ENCODE measurements around the gene SGK1. TPM values are rescaled to one million over a fixed set of nuclear protein-coding genes. Genes with fewer than 3 reads are reported as not detected.

SGK1 gene
- total RNA-seq, 1 experiment from 2014 or later = 31.0 TPM

DNA sequence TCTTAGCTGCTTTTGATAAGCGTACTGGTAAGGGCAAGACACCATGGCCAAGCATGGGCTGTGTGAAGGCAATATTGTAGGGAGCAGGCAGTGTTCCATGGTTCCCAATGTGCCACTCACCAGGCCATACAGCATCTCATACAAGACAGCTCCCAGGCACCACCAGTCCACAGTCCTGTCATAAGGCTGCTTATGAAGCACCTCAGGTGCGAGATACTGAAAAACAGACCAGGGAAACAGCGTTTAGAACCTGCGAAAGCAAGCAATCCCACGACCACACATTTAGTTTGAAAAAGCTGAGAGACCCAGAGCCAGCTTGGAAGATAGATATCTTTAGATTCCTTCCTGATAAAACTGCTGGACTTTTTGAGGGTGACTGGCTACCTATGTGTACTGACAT, 146.4 kb downstream of the SGK1 start:
- in situ Hi-C loops (cut with HindIII; ENCODE audit: low pct_unique_long_range_greater_than_20kb, low sequenced_read_pairs) = no loop called here
- DNase-seq (ENCODE audit: low read depth) = no peak

DNA sequence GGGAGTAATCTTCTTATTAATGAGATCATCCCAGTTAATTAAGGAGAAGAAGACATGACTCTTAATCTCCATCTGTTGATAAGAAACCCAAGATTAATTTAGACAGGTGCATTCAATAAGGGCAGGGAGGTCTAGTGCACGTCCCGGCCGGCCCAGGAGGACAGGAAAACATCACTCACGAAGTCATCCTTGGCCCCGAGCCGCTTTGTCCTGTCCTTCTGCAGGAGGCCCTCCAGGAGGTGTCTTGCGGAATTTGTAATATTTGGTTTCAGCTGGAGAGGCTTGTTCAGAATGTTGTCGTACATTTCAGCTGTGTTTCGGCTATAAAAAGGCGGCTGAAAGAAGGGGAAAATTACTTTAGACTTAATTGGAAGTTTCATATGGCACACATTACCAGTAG, 147.1 kb downstream of the SGK1 start:
- in situ Hi-C loops (cut with HindIII; ENCODE audit: low pct_unique_long_range_greater_than_20kb, low sequenced_read_pairs) = no loop called here
- no peak for DNase-seq (ENCODE audit: low read depth)

DNA sequence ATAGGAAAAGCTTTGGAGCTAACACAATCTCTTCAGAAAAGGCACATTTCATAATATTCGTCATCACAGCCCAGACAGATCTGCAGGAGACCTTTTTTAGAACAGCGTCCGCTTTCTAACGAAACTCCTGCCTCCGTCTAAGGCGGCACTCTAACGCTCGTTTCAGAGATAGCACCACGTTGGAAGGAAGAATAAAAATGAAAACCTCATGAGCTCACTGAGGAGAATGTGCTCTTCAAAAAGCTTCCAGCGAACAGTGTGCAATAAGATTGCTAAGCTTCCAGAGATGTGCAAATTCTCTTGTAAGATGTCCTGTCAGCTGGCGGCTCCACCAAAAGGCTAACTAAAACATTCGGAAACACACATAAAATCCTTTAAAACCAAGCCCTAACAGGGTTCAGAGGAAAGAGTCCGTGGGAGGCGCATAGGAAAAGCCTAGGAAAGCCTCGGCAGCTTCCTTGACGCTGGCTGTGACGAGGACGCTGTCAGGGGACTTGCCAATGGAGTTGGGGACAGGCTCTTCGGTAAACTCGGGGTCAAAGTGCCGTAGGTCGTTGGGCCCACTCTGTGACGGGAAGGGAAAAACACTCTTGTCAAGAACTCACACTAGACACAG, 147.9 kb downstream of the SGK1 start:
- DNase-seq (ENCODE audit: low read depth) = no peak
- in situ Hi-C loops (cut with HindIII; ENCODE audit: low pct_unique_long_range_greater_than_20kb, low sequenced_read_pairs) = no loop called here

DNA sequence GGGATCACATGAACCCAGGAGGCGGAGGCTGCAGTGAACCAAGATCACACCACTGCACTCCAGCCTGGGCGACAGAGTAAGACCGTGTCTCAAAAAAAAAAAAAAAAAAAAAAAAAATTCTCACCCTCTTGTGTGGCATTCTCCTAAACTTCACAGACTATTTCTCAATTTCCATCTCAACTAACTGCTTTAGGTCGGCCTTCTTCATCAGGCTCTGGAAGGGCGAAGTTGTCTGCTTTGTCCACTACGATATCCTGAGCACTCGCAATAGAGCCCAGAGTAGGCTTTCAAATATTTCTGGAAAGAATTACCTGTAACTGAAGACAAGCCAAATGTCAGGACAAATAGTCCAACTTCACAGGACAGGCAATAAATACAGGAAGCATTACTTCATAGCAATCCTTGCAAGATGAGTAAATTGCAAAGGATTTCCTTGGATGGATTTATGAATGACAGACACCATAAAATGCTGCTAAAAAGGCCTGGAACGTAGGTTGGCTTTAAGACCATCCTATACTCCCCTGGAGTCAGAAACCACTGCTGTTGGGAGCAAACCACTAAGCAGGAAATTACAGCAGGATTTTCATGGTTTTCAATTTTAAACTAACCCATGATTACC, 149.2 kb downstream of the SGK1 start:
- in situ Hi-C loops (cut with HindIII; ENCODE audit: low pct_unique_long_range_greater_than_20kb, low sequenced_read_pairs) = no loop called here
- no peak for DNase-seq (ENCODE audit: low read depth)

DNA sequence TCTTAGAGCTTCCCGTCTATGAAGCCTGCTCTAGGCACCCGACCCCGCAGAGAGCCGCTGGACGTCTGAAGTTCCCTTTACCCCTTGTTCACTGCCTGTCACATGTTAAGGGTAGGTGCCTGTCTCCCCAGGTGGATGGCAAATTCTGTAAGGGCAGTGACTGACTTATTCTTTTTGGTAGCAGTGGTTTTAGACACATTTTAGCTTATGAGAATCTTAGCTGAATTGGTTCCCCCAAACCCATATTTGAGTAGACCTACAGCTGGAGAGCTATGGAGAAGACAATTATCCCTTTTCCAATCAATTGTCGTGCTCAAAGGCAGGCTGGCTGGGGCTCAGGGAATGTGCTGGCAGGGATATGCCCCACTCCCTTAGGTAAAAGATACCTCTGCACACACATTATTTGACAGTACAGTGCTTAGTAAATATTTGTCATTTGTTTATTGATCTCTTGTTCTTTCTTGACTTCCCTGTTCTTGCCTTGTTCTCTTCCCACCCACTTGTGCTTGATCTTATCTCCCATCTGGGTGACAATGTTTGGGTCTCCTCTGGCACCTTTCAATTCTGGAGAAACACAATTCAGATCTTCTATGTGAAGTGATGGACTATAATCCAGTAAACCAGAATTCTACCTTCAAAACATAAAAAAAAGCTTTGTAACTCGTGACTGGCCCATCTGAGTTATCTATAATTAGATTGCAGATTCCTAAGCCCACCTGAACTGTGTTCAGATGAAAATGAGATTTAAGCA, 151.2 kb downstream of the SGK1 start:
- DNase-seq (ENCODE audit: low read depth) = no peak
- in situ Hi-C loops (cut with HindIII; ENCODE audit: low pct_unique_long_range_greater_than_20kb, low sequenced_read_pairs) = no loop called here

DNA sequence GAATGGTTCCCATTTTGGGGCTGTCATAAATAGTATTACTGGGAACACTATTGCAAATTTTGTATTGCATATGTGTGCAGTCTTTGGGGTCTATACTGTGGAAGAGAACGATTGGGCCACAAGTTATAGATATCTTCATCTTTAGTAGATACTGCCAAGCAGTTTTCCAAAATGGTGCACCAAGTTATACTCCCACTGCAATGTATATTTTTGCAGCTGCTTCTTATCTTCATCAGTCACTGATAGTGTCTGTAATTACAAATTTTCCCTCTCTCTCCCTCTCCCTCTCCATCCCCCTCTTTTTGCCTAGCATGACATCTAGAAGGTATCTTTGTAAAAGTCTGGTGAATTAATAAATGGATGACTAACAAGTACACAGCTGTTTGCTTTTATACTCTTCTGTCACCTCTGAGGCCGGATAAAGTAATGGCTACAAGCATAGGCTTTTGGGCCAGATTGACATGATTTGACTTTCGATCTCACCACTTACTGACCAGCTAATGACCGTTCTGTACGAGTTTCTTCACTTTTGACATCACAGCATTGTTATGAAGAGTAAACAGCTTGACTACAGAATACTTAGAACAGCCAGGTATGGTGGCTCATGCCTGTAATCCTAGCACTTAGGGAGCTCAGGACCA, 152.2 kb downstream of the SGK1 start:
- in situ Hi-C loops (cut with HindIII; ENCODE audit: low pct_unique_long_range_greater_than_20kb, low sequenced_read_pairs) = no loop called here
- no peak for DNase-seq (ENCODE audit: low read depth)

DNA sequence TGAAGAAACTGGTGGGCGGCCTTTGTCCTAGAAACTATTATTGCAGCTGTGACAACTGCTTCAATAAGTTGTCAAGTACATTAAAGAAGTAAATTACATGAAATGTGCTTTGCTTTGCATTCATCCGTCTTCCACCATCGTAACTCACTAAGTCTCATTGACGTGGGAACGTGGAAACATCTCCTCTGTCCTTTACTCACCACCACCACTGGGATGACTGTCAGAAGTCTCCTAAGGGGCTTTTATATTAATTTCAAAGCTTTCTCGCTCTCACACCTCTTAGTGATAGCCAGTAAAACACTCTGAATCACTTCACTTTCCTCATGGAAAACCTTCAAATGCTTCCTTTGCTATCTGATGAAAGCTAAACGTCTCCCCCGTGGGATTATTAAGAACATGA, 153.6 kb downstream of the SGK1 start:
- in situ Hi-C loops (cut with HindIII; ENCODE audit: low pct_unique_long_range_greater_than_20kb, low sequenced_read_pairs) = no loop called here
- DNase-seq (ENCODE audit: low read depth) = no peak

DNA sequence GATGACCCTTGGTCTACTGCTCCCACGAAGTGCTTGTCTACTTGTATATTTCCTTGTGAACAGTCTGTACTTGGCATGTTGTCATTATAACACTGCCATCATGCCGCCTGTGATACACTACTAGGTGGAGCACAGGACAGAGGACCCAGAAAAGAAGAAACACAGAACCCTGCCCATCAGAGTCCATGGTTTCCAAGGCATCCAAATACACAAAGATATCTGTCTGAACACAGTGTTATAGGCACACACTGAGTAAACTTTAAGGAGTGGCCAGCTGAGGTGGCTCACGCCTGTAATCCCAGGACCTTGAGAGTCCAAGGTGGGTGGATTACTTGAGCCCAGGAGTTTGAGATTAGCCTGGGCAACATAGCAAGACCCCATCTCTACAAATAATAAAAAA, 155.0 kb downstream of the SGK1 start:
- no peak for DNase-seq (ENCODE audit: low read depth)
- in situ Hi-C loops (cut with HindIII; ENCODE audit: low pct_unique_long_range_greater_than_20kb, low sequenced_read_pairs) = no loop called here

DNA sequence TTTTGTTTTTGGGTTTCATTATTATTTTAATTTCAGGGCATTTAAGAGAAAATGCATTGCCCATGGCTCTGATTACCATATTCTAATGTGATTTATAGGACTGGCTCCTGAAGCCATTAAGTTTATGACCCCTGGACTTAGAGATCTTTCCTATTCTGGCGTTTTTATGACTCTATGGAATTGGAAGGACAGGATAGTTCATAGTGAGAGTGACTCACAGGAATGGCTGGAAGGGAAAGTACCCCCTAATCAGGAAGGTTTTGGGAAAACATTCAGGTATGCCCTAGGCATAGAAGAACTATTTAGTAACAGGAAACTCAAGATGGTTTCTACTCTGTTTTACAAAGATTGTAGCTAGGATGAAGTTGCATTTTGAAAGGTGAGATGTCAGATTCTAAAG, 156.9 kb downstream of the SGK1 start:
- DNase-seq (ENCODE audit: low read depth) = peak; percentile 35
- in situ Hi-C loops (cut with HindIII; ENCODE audit: low pct_unique_long_range_greater_than_20kb, low sequenced_read_pairs) = no loop called here

DNA sequence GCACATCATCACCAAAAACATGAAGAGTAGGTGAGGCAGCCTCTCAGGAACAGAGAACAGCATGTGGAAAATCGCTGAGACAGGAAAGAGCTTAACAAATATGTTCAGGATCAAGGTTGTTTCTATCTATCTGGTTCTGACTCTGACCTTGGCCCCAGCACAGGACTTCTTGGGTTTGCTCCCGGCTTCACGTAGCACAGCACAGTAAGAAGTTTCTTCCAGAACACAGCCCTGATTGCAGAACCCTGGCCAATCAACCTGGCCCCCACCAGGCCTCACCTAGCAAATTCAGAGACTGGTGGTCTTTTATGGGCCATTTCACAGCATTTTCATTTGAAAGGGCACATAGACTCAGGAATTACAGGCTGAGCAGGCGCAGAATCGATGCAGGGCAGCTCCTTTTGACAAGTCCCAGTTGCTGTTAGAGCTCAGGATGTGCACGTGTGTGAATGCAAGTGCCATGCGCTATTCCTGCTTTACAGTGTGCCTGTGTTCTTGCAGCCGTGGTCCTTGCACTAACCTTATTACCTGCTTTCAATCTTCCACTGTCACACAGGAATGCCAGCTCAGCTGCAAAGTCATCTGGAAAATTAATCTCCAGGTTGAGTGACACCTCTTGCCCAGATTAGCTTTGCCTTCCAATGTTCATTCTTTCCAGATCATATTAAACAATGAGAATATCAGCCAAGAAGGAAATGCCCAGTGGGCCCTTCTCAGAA, 165.0 kb downstream of the SGK1 start:
- DNase-seq (ENCODE audit: low read depth) = no peak
- in situ Hi-C loops (cut with HindIII; ENCODE audit: low pct_unique_long_range_greater_than_20kb, low sequenced_read_pairs) = no loop called here

DNA sequence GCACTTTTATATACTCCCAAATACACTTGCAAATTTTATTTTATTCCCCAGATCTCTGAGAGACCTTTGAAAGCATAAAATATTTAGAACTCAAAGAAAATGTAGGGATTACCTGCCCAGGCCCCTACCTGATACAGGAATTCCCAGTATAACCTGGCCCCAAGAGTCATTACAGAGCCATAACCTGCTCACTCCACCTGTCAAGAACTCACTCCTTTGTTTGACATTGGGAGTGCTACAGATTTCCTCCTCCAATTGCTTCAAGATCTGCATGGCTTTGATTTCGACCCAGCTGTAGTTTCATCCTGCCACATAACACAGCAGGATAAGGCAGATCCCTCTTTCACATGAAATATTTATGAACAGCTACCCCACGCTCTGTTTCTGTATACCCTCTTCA, 169.3 kb downstream of the SGK1 start:
- in situ Hi-C loops (cut with HindIII; ENCODE audit: low pct_unique_long_range_greater_than_20kb, low sequenced_read_pairs) = no loop called here
- DNase-seq (ENCODE audit: low read depth) = no peak

DNA sequence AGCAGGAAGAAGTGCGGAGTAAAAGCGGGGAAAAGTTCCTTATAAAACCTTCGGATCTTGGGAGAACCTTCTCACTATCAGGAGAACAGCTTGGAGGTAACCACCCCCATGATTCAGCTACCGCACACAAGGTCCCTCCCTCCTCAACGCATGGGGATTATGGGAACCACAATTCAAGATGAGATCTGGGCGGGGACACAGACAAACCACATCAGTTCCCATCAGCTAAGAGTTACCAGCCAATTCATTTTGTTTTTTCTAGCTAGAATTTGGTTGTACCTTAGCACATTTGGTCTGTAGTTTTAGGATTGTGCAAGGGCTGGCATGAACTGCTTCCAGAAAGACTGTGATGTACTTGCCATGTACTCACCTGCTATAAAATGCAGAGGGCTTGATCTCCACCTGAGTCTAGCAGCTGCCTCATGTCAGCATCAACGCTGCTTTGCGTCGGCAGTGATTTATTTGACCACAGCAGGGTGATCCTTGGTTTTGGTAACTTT, 170.8 kb downstream of the SGK1 start:
- in situ Hi-C loops (cut with HindIII; ENCODE audit: low pct_unique_long_range_greater_than_20kb, low sequenced_read_pairs) = no loop called here
- DNase-seq (ENCODE audit: low read depth) = no peak

DNA sequence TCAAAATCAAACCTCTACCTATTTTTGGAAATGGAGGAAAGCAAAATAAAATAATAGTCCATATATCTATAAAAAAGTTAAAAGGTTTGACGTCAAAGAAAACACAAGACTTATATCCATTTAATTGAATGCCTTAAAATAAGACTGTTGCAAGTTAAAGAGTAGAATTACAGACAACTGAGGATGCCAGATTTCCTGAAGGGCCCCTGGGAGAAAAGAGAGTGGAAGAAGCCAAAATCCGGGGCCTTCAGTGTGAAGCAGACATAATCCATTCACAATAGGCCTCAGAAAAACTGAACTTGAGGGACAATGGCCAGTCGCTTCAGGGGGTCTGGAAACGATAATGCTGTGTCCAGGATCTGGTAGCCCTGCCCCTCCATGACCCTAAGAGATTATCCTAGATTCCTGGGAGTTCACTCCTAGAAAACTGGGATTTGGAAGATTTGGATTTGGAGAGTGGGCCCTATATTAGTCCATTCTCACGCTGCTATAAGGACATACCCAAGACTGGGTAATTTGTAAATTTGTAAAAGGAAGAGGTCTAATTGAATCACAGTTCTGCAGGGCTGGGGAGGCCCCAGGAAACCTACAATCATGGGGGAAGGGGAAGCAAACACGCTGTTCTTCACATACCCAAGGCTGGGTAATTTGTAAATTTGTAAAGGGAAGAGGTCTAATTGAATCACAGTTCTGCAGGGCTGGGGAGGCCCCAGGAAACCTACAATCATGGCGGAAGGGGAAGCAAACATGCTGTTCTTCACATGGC, 171.5 kb downstream of the SGK1 start:
- in situ Hi-C loops (cut with HindIII; ENCODE audit: low pct_unique_long_range_greater_than_20kb, low sequenced_read_pairs) = no loop called here
- no peak for DNase-seq (ENCODE audit: low read depth)

DNA sequence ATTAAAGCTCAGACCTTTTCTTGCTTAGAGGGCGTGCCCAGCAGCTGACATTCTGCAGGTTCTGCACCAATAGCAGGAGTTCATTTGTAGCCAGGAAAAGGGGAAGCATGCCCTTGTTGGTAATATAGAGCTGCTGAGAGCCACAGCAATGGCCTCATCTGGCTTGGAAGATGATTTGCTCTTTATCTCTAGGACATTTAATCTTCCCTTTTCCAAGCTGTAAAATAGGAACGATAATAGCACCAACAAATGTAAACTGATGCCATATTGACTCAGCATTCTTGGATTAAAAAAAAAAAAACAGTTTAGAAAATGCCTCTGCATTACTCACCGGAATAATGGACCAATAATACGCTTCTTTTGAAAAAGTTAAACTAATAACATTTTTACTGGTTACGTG, 172.1 kb downstream of the SGK1 start:
- DNase-seq (ENCODE audit: low read depth) = no peak
- in situ Hi-C loops (cut with HindIII; ENCODE audit: low pct_unique_long_range_greater_than_20kb, low sequenced_read_pairs) = no loop called here

DNA sequence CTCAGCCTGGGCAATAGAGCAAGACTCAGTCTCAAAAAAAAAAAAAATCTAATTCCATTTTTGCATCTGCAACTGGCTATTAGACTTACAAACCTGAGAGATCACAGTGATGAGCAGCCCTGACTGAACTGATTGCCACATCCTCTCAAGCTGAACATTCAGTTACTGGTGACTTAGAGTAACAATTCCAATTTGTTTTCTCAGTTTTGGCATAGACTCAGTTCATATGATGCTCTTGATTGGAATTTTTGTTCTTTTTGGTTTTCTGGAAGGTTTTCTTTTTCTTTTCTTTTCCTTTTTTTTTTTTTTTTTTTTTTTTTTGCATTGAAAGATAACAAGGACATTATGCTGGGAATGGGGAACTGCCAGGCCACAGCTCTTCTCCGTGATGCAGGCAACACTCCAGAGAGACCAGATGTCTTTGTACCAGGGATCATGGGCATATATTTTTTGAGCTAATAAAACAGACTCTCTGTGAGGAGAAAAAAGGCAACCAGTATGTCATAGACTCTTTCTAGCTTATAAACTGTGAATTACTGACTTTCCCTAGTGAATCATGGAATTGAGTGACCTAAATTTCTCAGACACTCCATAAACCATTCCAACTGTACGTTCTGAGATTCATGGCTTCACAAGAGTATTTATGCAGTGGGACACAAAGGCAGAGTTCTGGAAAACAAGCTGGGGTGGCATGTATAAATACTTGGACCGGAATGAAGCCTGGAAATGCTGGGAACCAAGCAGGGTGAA, 179.5 kb downstream of the SGK1 start:
- in situ Hi-C loops (cut with HindIII; ENCODE audit: low pct_unique_long_range_greater_than_20kb, low sequenced_read_pairs) = no loop called here
- no peak for DNase-seq (ENCODE audit: low read depth)

DNA sequence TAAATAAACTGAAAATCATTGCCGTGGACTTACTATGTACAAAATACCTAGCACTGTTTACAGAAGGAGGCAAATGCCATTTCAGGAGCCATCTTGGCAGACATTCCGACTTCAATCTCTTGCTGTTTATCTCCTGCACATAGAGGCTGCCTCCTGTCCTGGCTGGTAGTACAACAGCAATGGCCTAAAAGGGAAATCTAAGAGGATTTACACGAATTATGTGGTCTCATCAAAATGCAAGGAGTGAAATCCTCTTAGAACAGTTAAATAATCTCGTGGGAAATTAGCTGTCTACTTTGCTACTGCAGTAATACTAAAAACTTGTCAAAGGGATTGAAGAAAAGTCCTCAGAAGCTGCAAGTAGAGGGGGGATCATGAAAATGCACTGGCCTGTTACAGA, 183.3 kb downstream of the SGK1 start:
- DNase-seq (ENCODE audit: low read depth) = no peak
- in situ Hi-C loops (cut with HindIII; ENCODE audit: low pct_unique_long_range_greater_than_20kb, low sequenced_read_pairs) = no loop called here

DNA sequence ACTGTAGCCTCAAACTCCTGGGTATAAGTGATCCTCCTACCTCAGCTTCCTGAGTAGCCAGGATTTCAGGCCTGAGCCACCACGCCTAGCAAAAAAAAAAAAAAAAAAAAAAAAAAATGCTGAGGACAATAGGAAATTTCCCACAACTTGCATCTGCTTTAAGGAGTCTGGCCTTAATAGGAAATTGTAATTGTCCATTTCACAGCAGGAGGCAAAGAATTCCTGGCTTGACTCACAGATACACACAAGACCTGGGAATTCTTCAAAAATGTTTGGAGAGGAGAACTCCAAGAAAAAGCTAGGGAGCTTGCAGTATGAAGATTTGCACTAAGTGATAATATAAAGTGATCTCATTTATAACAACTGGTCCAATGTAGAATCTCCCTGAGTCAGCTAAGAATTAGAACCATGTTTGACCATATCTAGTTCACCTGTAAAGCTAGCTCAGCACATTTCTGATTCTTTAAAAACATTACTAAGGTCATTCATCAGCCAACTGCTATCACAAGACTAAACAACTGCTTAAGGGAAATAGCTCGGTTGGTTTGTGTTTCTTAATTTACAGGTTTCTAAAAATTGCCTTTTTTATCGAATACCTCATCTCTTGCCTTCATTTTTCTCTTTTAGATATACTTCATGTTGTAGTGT, 185.3 kb downstream of the SGK1 start:
- in situ Hi-C loops (cut with HindIII; ENCODE audit: low pct_unique_long_range_greater_than_20kb, low sequenced_read_pairs) = no loop called here
- DNase-seq (ENCODE audit: low read depth) = no peak
